GM21723 (cell line): ENCODE measurements around the gene UBE3C.

ENCODE experiments used
- ATAC-seq: cut with Tn5 transposase; IDR thresholded peaks from one replicate; pipeline ENCODE4 v1.9.1; 2021; ENCODE audit warnings: mild to moderate bottlenecking, moderate library complexity; ENCODE audit not compliant: unreplicated experiment

UBE3C gene

GRCh38 chr7:157284229-157285014 is 145.7 kb downstream of the UBE3C start:
- no peak for ATAC-seq

DNA sequence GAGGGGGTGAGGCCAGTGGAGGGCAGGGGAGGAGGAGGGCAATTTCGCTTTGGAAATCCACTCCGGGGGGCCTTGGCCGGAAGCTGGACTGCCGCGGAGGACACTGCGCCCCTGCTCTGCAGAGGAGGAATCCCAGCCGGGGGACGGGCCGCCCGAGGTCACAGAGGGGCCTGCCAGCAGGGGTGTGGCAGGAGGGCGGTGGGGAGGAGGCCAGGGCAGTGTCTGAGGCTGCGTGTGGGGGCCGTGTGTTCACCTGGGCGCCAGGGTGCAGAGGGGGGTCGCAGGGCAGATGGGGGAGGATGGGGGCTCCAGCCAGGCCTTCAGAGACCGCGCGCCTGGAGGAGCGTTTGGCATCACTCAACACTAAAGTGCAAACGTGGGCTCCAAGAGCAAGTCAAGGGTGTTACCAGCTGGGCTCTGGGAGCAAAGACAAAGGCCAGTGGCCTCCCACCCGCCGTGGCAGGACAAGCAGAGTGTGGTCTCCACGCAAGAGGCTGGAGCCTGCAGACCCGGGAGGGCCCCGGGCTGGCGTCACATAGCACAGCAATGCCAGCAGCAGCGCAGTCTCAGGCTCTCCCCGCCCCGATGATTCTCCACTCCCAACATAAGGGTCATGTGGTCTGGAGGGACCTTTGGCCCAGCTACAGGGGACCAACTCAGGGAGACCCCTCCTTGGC is 152.8 kb downstream of the UBE3C start:
- ATAC-seq, result no peak

GRCh38 chr7:157292258-157292657 is 153.5 kb downstream of the UBE3C start:
- no peak for ATAC-seq

DNA sequence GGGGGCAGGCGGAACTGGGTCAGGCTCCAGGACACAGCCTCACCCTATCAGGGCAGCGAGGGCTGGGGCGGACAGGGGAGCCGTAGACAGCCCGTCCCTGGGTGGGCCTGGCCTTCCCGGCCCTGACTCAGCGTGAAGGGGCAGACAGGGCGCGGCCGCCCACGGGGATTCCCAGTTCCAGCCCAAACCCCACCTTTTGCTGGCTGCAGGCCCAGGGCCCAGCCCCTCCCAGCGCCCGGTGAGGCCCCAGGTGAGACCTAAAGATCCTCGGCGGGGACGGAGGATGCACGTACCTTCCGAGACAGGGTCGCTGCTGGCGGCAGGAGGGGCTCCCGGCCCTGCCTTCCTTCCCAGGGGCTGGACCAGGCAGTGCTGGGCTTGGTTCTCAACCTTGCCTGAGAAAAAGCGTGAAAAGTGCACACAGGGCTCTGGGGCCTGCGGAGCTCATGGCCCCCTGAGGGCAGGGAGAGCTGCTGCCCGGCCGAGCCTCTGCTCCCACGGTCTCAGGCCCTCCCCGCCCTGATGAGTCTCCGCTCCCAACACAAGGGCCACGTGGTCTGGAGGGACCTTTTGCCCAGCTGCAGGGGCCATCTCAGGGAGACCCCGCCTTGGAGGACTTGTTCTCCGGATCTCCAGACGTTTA is 154.2 kb downstream of the UBE3C start:
- ATAC-seq, result no peak

DNA sequence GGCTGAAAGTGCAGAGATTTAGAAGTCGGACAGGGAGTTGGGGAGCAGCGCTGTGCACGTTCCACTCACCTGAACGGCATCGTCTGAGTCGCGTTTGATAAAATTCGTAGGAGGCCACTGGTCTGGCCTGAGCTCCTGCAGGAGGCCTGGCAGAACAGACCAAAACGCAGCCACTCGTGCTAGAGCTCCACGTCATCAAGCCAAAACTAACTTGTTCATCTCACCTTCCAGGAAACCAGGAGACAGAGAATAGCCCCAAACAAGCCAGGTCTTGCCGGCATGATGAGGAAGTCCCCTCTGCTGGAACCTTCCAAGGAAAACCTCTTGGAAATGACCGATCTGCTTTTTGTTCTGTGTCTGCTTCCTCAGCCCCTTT is 154.7 kb downstream of the UBE3C start:
- no peak for ATAC-seq

DNA sequence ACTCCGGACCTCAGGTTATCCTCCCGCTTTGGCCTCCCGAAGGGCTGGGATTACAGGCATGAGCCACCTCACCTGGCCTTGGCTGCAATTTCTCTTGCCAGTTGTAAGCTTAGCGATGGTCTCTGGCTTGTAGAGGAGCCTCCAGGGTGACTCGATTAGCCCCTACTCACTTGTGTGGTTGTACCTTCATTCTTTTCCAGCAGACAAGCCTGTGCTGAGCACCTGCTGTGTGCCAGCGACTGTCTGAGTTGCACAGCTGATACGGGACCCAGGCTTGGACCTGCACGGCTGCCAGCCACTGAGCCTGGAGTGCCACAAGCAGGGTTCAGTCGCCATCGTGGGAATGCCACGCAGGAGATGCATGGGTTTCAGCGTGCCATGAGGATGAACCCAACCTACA is 156.0 kb downstream of the UBE3C start:
- no peak for ATAC-seq

DNA sequence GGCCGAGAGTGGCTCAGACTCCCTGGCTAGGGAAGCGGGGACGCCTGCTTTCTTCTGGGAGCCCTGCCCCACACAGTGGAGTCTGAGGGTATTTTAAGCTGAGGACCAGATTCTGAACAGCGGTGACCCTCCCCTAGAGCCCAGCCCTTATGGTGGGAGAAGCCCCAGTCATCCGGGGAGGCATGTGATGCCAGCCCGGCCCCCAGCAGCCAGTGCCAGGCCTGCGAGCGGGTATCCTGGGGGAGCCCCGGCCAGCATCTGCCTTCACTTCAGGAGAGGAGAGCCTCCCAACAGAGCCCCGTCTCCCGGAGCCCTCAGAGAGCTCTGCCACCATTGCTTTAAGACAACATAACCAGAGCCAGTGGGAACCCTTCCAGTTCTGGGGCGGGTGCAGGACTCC is 156.6 kb downstream of the UBE3C start:
- no peak for ATAC-seq

DNA sequence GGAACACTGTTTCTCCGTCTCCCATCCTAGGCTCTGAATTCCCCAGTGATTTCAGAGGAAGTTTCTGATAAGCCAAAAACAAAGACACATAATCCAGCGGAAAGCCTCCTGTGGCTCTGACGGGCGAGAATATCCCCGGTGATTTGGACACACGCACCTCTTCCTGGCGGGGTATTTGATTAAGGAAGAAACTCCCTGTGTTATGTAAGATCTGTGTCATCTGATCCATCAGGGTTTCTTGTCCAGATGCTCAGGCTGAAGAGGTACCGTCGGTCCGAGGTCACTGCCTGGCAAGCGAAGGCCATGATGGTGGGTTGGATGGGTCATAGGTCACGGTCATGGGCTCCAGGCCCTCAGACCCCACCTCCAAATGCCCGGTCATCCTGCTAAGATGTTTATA is 158.5 kb downstream of the UBE3C start:
- no peak for ATAC-seq

DNA sequence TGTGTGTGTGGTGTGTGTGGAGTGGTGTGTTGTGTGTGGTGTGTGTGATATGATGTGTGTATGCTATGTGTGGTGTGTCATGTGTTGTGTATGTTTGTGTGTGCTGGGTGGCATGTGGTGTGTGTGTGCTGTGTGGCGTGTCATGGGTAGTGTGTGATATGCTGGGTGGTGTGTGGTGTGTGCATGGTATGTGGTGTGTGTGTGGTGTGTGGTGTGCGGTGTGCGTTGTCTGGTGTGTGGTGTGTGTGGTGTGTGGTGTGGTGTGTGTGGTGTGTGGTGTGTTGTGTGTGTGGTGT is 160.5 kb downstream of the UBE3C start:
- no peak for ATAC-seq

- no peak for ATAC-seq
These were observed 161.1 kb downstream of the UBE3C start for GRCh38 chr7:157299613-157300368.

DNA sequence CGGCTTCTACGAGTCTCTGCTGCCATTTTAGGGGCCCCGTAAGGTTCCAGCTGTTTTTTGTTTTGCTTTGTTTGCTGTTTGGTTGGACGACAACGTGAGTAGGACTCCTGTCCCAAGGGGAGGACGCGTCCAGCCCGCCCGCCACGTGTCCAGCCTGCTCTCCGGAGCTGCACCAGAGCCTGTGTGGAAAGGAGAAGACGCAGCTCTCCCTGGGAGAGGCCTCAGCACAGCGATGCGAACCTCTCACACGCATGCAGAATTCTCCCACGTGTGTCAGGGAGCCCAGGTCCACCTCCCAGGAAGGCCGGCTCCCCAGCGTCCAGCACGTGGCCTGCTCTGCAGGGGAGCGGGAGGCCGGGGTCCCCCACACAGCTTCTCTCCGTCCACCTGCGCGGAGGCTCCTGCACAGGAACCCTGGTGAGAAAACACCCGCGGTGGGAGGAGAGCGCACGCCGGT is 161.7 kb downstream of the UBE3C start:
- ATAC-seq, result no peak

- no peak for ATAC-seq
These were observed 162.9 kb downstream of the UBE3C start for GRCh38 chr7:157301610-157302120.

GRCh38 chr7:157306846-157307838 is 168.4 kb downstream of the UBE3C start:
- ATAC-seq, result no peak

- no peak for ATAC-seq
These were observed 171.4 kb downstream of the UBE3C start for GRCh38 chr7:157309988-157310668.

DNA sequence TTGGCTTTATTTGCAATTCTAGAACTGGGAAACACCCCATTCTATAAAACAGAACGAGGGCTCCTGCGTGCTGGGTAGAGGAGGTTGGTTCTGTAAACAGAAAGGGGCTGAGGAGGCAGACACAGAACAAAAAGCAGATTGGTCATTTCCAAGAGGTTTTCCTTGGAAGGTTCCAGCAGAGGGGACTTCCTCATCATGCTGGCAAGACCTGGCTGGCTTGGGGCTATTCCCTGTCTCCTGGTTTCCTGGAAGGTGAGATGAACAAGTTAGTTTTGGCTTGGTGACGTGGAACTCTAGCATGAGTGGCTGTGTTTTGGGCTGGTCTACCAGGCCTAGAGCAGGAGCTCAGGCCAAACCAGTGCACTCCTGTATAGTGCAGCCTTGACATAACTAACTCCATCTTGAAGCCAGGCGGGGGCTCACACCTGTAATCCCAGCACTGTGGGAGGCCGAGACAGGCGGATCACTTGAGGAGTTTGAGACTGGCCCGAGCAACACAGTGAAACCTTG is 172.0 kb downstream of the UBE3C start:
- no peak for ATAC-seq

- no peak for ATAC-seq
These were observed 174.2 kb downstream of the UBE3C start for GRCh38 chr7:157312941-157313340.

- ATAC-seq, result no peak
These were observed 174.9 kb downstream of the UBE3C start for GRCh38 chr7:157313645-157314044.

DNA sequence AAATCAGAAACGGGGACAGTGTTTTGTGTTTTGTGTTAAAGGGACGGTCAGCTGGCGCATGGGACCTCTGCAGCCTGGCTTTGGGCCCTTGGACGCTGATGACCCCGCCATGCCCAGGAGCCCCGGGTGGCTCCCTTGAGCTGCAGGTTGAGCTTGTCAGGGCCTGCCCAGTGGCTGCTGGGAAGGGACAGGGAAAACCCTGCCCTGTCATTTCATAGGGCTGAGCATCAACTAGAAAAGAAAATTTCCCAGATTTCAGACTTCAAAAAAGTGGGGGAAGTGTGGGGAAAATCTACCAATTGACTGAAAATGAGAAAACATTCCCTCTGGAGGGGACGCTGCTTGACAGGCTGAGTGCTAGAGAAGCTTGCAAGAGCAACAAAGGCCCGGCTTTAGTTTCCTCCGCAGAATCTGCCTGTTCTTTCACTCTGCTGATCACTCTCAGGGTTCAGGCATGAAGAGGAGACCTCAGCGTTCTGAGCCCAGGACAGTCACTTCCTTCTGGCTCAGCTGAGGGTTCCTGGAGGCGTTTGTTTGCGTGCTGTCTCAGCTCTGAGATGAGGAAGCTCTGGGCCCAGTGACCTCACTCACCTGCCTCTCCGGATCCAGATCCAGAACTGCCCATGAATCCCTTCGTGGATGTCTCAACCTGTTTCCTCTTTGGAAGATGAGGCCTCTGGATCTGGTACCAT is 179.4 kb downstream of the UBE3C start:
- peak; percentile 79 for ATAC-seq
